Heart left ventricle (tissue), 13 donors: Measurements from ENCODE around the gene MYO18B.

Experiments used
- POLR2A ChIP-seq, 2 donors: fragments of 450-650 bp; IDR thresholded peaks; one replicate each; pipeline ENCODE4 v1.6.1; 2017; ENCODE audit warnings: antibody characterized with exemption in 2 of 2, mild to moderate bottlenecking in 2 of 2, moderate library complexity in 2 of 2
- TF ChIP-seq, protein P1 (sequence below), 12 donors: fragments of 200-600 bp; sonication (generic) in 4 of 12; IDR thresholded peaks; one replicate each; pipeline versions ENCODE4 v1.5.0 to v1.8.0; 2018 to 2022; ENCODE audit warnings: antibody characterized with exemption in 12 of 12, mild to moderate bottlenecking in 5 of 12
- donor health status: ischemic (EF 13 %, LVEDD 7.1; RV severe dilation, severe dysfunction).
- donor health status: DM: no; HTN: yes; CAD: no.
- donor health status: DM: no; HTN: no; CAD: no.
- donor health status: ischemic (EF 25% LVEDD 6.9; RV normal size, moderate dysfunction).
- donor health status: ischemic (EF 25% LVEDD 5.7; RV mildly dilated, moderate dysfunction).
- donor health status: ischemic (EF 35%, LVEDD 5.7; RV mildly dilated, moderate dysfunction).
- donor health status: nonischemic (EF 11% LVEDD 7.7; RV severe dilation, severe dysfunction).
- donor health status: DM: yes; HTN: yes; CAD: no.
- donor health status: PGD.
- donor health status: ischemic (EF 29% LVEDD 5.4; RV normal size, mild dysfunction).
- donor health status: nonischemic (EF 23%, LVEDD 6.1; RV moderate dilation, normal function).

DNA sequence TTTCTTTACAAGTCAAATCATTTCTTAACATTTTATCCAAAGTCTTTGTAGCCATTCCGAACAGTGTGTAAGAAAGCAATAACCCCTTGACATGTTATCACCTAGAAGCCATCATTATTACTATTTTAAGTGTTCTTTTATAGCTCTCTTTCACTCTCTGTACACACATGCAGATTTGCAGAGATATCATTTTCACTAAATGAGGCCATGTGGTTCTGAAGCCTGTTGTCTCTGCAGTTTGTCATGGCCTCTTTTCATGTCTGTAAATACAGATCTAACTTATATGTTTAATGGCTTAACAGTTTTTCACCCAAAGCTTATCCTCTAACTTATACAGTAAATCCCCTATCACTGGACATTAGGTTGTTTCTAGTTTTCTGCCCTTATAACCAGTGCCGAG is 166.8 kb downstream of the MYO18B start:
- TF ChIP-seq, protein P1, sequence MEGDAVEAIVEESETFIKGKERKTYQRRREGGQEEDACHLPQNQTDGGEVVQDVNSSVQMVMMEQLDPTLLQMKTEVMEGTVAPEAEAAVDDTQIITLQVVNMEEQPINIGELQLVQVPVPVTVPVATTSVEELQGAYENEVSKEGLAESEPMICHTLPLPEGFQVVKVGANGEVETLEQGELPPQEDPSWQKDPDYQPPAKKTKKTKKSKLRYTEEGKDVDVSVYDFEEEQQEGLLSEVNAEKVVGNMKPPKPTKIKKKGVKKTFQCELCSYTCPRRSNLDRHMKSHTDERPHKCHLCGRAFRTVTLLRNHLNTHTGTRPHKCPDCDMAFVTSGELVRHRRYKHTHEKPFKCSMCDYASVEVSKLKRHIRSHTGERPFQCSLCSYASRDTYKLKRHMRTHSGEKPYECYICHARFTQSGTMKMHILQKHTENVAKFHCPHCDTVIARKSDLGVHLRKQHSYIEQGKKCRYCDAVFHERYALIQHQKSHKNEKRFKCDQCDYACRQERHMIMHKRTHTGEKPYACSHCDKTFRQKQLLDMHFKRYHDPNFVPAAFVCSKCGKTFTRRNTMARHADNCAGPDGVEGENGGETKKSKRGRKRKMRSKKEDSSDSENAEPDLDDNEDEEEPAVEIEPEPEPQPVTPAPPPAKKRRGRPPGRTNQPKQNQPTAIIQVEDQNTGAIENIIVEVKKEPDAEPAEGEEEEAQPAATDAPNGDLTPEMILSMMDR (IDR thresholded peaks at IDR 0.05) = no peak
- TF ChIP-seq POLR2A (IDR thresholded peaks at IDR 0.05) = no peak
